CD14-positive monocyte (primary cell): ENCODE measurements around the gene ZSCAN5A. TPM values are rescaled to one million over a fixed set of nuclear protein-coding genes. Genes with fewer than 3 reads are reported as not detected.

Source experiments
- DNase-seq, 3 donors: peaks; one replicate each; pipeline ENCODE4 v3.0.0-alpha.2; 2011 to 2022
- H2AFZ ChIP-seq: 2 replicates; pipeline ENCODE4 v1.6.0; 2012; ENCODE audit warnings: mild to moderate bottlenecking, low read depth, low read length, inconsistent platforms; ENCODE audit not compliant: insufficient read depth, poor library complexity, severe bottlenecking
- H3K27ac ChIP-seq, 2 donors: 1 replicate in 1 of 2; 2 replicates in 1 of 2; pipeline ENCODE4 v1.5.1; 2012 to 2013; ENCODE audit warnings: low read length in 2 of 2, control low read depth in 1 of 2, inconsistent platforms in 1 of 2, low read depth in 1 of 2, mild to moderate bottlenecking in 1 of 2
- H3K27me3 ChIP-seq, 2 donors: one replicate each; pipeline versions ENCODE4 v1.6.0 to v1.6.1; 2011 to 2013; ENCODE audit warnings: low read length in 2 of 2; ENCODE audit not compliant: control insufficient read depth in 2 of 2, insufficient read depth in 2 of 2
- H3K36me3 ChIP-seq, 2 donors: replicated peaks in 1 of 2; 1 replicate in 1 of 2; 2 replicates in 1 of 2; pipeline versions ENCODE4 v1.5.1 to v1.6.1; 2012 to 2013; ENCODE audit warnings: low read length in 2 of 2, control low read depth in 1 of 2, inconsistent platforms in 1 of 2, mild to moderate bottlenecking in 1 of 2; ENCODE audit not compliant: insufficient read depth in 2 of 2, control insufficient read depth in 1 of 2
- H3K4me1 ChIP-seq, 2 donors: 1 replicate in 1 of 2; 2 replicates in 1 of 2; pipeline versions ENCODE4 v1.5.1 to v1.6.1; 2012 to 2013; ENCODE audit warnings: low read length in 2 of 2, control low read depth in 1 of 2, inconsistent platforms in 1 of 2, mild to moderate bottlenecking in 1 of 2, moderate library complexity in 1 of 2; ENCODE audit not compliant: insufficient read depth in 2 of 2, control insufficient read depth in 1 of 2
- H3K4me2 ChIP-seq: replicated peaks from 2 replicates; pipeline ENCODE3; 2012; ENCODE audit warnings: low read length, moderate library complexity, mild to moderate bottlenecking; ENCODE audit not compliant: poor library complexity, severe bottlenecking; ENCODE audit errors: extremely low read depth
- H3K4me3 ChIP-seq, 3 experiments: fragments of 200-600 bp in 1 of 3; sonication (generic) in 1 of 3; replicated peaks in 1 of 3; 1 replicate in 2 of 3; 2 replicates in 1 of 3; pipeline ENCODE4 v1.5.1; 2011 to 2013; ENCODE audit warnings: low read length in 3 of 3, mild to moderate bottlenecking in 3 of 3, control low read depth in 2 of 3, low read depth in 2 of 3, inconsistent platforms in 1 of 3, moderate library complexity in 1 of 3
- H3K79me2 ChIP-seq: 2 replicates; pipeline ENCODE4 v1.6.0; 2012; ENCODE audit warnings: mild to moderate bottlenecking, control low read depth, inconsistent platforms, low read length, moderate library complexity; ENCODE audit not compliant: insufficient read depth
- H3K9ac ChIP-seq: 2 replicates; pipeline ENCODE4 v1.6.0; 2017; ENCODE audit warnings: low read length, mild to moderate bottlenecking; ENCODE audit not compliant: insufficient read depth, poor library complexity, severe bottlenecking
- H3K9me3 ChIP-seq, 2 donors: replicated peaks in 1 of 2; 1 replicate in 1 of 2; 2 replicates in 1 of 2; pipeline versions ENCODE4 v1.5.1 to v1.6.1; 2012 to 2013; ENCODE audit warnings: low read length in 2 of 2, control low read depth in 1 of 2; ENCODE audit not compliant: control insufficient read depth in 1 of 2, insufficient read depth in 1 of 2
- H4K20me1 ChIP-seq: 2 replicates; pipeline ENCODE4 v1.6.0; 2012; ENCODE audit warnings: mild to moderate bottlenecking, low read length, control low read depth, moderate library complexity; ENCODE audit not compliant: insufficient read depth
- H3K27ac Mint-ChIP-seq, 7 donors: one replicate each; pipeline ENCODE4 v1.8.0; 2020; ENCODE audit warnings: mild to moderate bottlenecking in 7 of 7, mixed read lengths in 7 of 7, moderate library complexity in 6 of 7, inconsistent platforms in 2 of 7
- H3K27me3 Mint-ChIP-seq, 3 donors: one replicate each; pipeline ENCODE4 v1.8.0; 2021 to 2022; ENCODE audit warnings: low read depth in 3 of 3, mild to moderate bottlenecking in 3 of 3, mixed read lengths in 3 of 3, moderate library complexity in 3 of 3, inconsistent platforms in 1 of 3
- H3K36me3 Mint-ChIP-seq, 2 donors: one replicate each; pipeline ENCODE4 v1.8.0; 2020; ENCODE audit warnings: mixed read lengths in 2 of 2, inconsistent platforms in 1 of 2, mild to moderate bottlenecking in 1 of 2
- H3K4me1 Mint-ChIP-seq: one replicate; pipeline ENCODE4 v1.8.0; 2020; ENCODE audit warnings: mild to moderate bottlenecking, mixed read lengths
- H3K4me3 Mint-ChIP-seq, 2 donors: one replicate each; pipeline ENCODE4 v1.8.0; 2020; ENCODE audit warnings: mild to moderate bottlenecking in 2 of 2, mixed read lengths in 2 of 2, moderate library complexity in 1 of 2
- H3K9me3 Mint-ChIP-seq, 7 donors: one replicate each; pipeline ENCODE4 v1.8.0; 2020 to 2022; ENCODE audit warnings: mixed read lengths in 7 of 7, mild to moderate bottlenecking in 6 of 7, moderate library complexity in 6 of 7, inconsistent platforms in 2 of 7
- CTCF ChIP-seq: fragments of 200-600 bp; IDR thresholded peaks from one replicate; pipeline ENCODE4 v1.8.0; 2022; ENCODE audit warnings: antibody characterized with exemption, mild to moderate bottlenecking
- WGBS: methylation state at CpG from one replicate; pipeline ENCODE4 v1.1.5; 2013; ENCODE audit warnings: missing lambda C conversion rate; ENCODE audit not compliant: insufficient coverage; 5-methylcytosine and 5-hydroxymethylcytosine counted together
- intact Hi-C, 2 donors: fragments of 100-400 bp; cut with micrococcal nuclease; formaldehyde crosslinking; loops; one replicate each; pipeline versions ENCODE4 v1.15.0 to v1.15.1; 2023
- polyA plus RNA-seq, 3 donors: library from polyadenylated mRNA; depleted of rRNA in 1 of 3; unstranded in 2 of 3; stranded (reverse) in 1 of 3; fragments of 300-500 nt in 2 of 3; fragments of >200 nt in 1 of 3; fragmentation: Illumina TruSeq in 2 of 3; gene quantifications; 1 replicate in 2 of 3; 2 replicates in 1 of 3; pipeline ENCODE4 v1.2.3, GENCODE V29; 2012 to 2021

Gene ZSCAN5A
- polyA plus RNA-seq, 3 donors = 5.3 to 11.3 (median 6.3) TPM

- Histone ChIP-seq H3K79me2 (peaks cover 4% of the 10 kb centered on the region), H2AFZ (peak overlapping the region; percentile 37), H3K4me1 (peaks cover 8 to 10% of the 10 kb centered on the region in 2 donors), H3K36me3 (peaks cover 17 to 52% of the 10 kb centered on the region in 2 donors), H3K4me2 (no peak overlapping the region), H3K9me3 (peaks cover 0 to 10% of the 10 kb centered on the region in 2 donors), H4K20me1 (no peaks in the 10 kb centered on the region), H3K4me3 (peak overlapping the region in 1 of 3 experiments; percentile 20), H3K9ac (no peak overlapping the region), H3K27ac (peak overlapping the region in 1 of 2 donors; percentile 55), H3K27me3 (no peaks in the 10 kb centered on the region)
- peaks cover 7% of the 10 kb centered on the region for H3K4me1 Mint-ChIP-seq
- H3K36me3 Mint-ChIP-seq = peaks cover 57 to 67% of the 10 kb centered on the region in 2 donors
- TF ChIP-seq CTCF = no peak
- DNase-seq = peak in 2 of 3 donors; percentile 20 to 27
- peak overlapping the region in 6 of 7 donors; percentile 2 to 77 (median 56) for H3K27ac Mint-ChIP-seq
- intact Hi-C loops = loop anchor here in 1 of 2 donors (5.0 to 10.0 kb wide), 2 partner anchors 45 to 47 kb away; no protein-coding TSS in a partner anchor
- peaks cover 2 to 11% (median 9%) of the 10 kb centered on the region in 7 donors for H3K9me3 Mint-ChIP-seq
- WGBS = 27% methylated on average over 3 of the region's 9 CpGs
- peaks cover 0 to 2% (median 1%) of the 10 kb centered on the region in 3 donors for H3K27me3 Mint-ChIP-seq
- peak overlapping the region in 1 of 2 donors; percentile 67 for H3K4me3 Mint-ChIP-seq
Measured at GRCh38 chr19:56301886-56302620, 12.6 kb downstream of the ZSCAN5A start.

- no peak overlapping the region for H3K4me3 Mint-ChIP-seq
Measured at GRCh38 chr19:56301155-56301554, 13.5 kb downstream of the ZSCAN5A start.

More at GRCh38 chr19:56301155-56301554, 13.5 kb downstream of the ZSCAN5A start:
- peaks cover 8 to 10% of the 10 kb centered on the region in 2 donors for H3K4me1 ChIP-seq
- H3K27ac ChIP-seq = peak overlapping the region in 1 of 2 donors; percentile 55
- H3K27me3 ChIP-seq = no peaks in the 10 kb centered on the region
- no peak for TF ChIP-seq CTCF
- Mint-ChIP-seq H3K36me3 (peaks cover 62 to 76% of the 10 kb centered on the region in 2 donors), H3K27me3 (peaks cover 0 to 2% (median 1%) of the 10 kb centered on the region in 3 donors), H3K9me3 (peaks cover 2 to 11% (median 9%) of the 10 kb centered on the region in 7 donors), H3K4me1 (peaks cover 7% of the 10 kb centered on the region), H3K27ac (peak overlapping the region in 3 of 7 donors; percentile 13 to 75 (median 53))
- H3K9me3 ChIP-seq = peaks cover 0 to 10% of the 10 kb centered on the region in 2 donors
- H3K4me3 ChIP-seq = peak overlapping the region in 1 of 3 experiments; percentile 20
- no peak overlapping the region for H3K9ac ChIP-seq
- WGBS = 78% methylated on average over 3 of the region's 5 CpGs
- H3K79me2 ChIP-seq = peaks cover 4% of the 10 kb centered on the region
- peaks cover 21 to 59% of the 10 kb centered on the region in 2 donors for H3K36me3 ChIP-seq
- intact Hi-C loops = loop anchor here in 1 of 2 donors (5.0 to 10.0 kb wide), 2 partner anchors 46 kb away; no protein-coding TSS in a partner anchor
- H4K20me1 ChIP-seq = no peaks in the 10 kb centered on the region
- H3K4me2 ChIP-seq = no peak overlapping the region
- no peak overlapping the region for H2AFZ ChIP-seq
- DNase-seq = no peak
